Measurements from ENCODE around the gene PPM1N. TPM values are rescaled to one million over a fixed set of nuclear protein-coding genes. Genes with fewer than 3 reads are reported as not detected.

The PPM1N gene
- total RNA-seq, 1 donor from 2014 or later = 0.67 TPM

GRCh38 chr19:45524575-45525129 lies 26.4 kb downstream of the PPM1N start:
- H3K4me1 ChIP-seq = no peaks in the 10 kb centered on the region
- no peak for TF ChIP-seq CTCF (IDR thresholded peaks at IDR 0.05)
- H3K27ac ChIP-seq = no peak overlapping the region
- DNase-seq (no peak), ATAC-seq (no peak)
- H3K9me3 ChIP-seq = no peaks in the 10 kb centered on the region
- no peaks in the 10 kb centered on the region for H3K27me3 ChIP-seq
- H3K36me3 ChIP-seq = peaks cover 63% of the 10 kb centered on the region
- no peak overlapping the region for H3K4me3 ChIP-seq
- intact Hi-C loops (cut with DNase I) = loop anchor here (10.0 kb wide), 1 partner anchor 120 kb away; no protein-coding TSS in a partner anchor

- Histone ChIP-seq H3K4me1 (no peaks in the 10 kb centered on the region), H3K27ac (no peak overlapping the region), H3K27me3 (no peaks in the 10 kb centered on the region), H3K9me3 (no peaks in the 10 kb centered on the region), H3K36me3 (peaks cover 49% of the 10 kb centered on the region), H3K4me3 (no peak overlapping the region)
- ATAC-seq (peak; percentile 63), DNase-seq (peak; percentile 81)
- intact Hi-C loops (cut with DNase I) = loop anchor here (10.0 kb wide), 1 partner anchor 119 kb away; no protein-coding TSS in a partner anchor
- no peak for TF ChIP-seq CTCF (IDR thresholded peaks at IDR 0.05)
Measured at GRCh38 chr19:45526143-45526542, 27.9 kb downstream of the PPM1N start.

GRCh38 chr19:45526971-45527370 lies 28.7 kb downstream of the PPM1N start:
- no peak for TF ChIP-seq CTCF (IDR thresholded peaks at IDR 0.05)
- H3K27ac ChIP-seq = no peak overlapping the region
- intact Hi-C loops (cut with DNase I) = loop anchor here (10.0 kb wide), 1 partner anchor 118 kb away; no protein-coding TSS in a partner anchor

GRCh38 chr19:45527731-45528130 lies 29.5 kb downstream of the PPM1N start:
- Histone ChIP-seq H3K27ac (no peak overlapping the region), H3K27me3 (no peaks in the 10 kb centered on the region), H3K9me3 (no peaks in the 10 kb centered on the region), H3K4me1 (no peaks in the 10 kb centered on the region), H3K4me3 (no peak overlapping the region), H3K36me3 (peaks cover 35% of the 10 kb centered on the region)
- ATAC-seq = no peak
- no peak for TF ChIP-seq CTCF (IDR thresholded peaks at IDR 0.05)
- no peak for DNase-seq
- intact Hi-C loops (cut with DNase I) = loop anchor here (10.0 kb wide), 1 partner anchor 117 kb away; no protein-coding TSS in a partner anchor

More at GRCh38 chr19:45526971-45527370, 28.7 kb downstream of the PPM1N start:
- ATAC-seq (no peak), DNase-seq (no peak)
- Histone ChIP-seq H3K4me3 (no peak overlapping the region), H3K36me3 (peaks cover 41% of the 10 kb centered on the region), H3K4me1 (no peaks in the 10 kb centered on the region), H3K9me3 (no peaks in the 10 kb centered on the region), H3K27me3 (no peaks in the 10 kb centered on the region)

GRCh38 chr19:45528149-45528743 lies 30.0 kb downstream of the PPM1N start:
- Histone ChIP-seq H3K4me3 (peak overlapping the region; percentile 33), H3K9me3 (no peaks in the 10 kb centered on the region), H3K4me1 (no peaks in the 10 kb centered on the region), H3K36me3 (peaks cover 33% of the 10 kb centered on the region), H3K27me3 (no peaks in the 10 kb centered on the region), H3K27ac (no peak overlapping the region)
- intact Hi-C loops (cut with DNase I) = loop anchor here (10.0 kb wide), 1 partner anchor 117 kb away; no protein-coding TSS in a partner anchor
- TF ChIP-seq CTCF (IDR thresholded peaks at IDR 0.05) = no peak
- peak; percentile 0 for ATAC-seq
- DNase-seq = no peak

Data from upper lobe of right lung (tissue), 1 donor.